Panc1 (cell line): ENCODE results near the gene TACC2.

Experiments
- CTCF ChIP-seq: fragments of 450-650 bp; IDR thresholded peaks from 2 replicates; pipeline ENCODE4 v1.5.1; 2017; ENCODE audit warnings: mild to moderate bottlenecking
- POLR2AphosphoS5 ChIP-seq: IDR thresholded peaks from 2 replicates; pipeline ENCODE4 v1.6.1; 2012; ENCODE audit warnings: mild to moderate bottlenecking, low read depth, low read length, moderate library complexity
- REST ChIP-seq, 2 experiments: IDR thresholded peaks; 2 replicates each; pipeline ENCODE4 v1.6.1; 2011 to 2012; ENCODE audit warnings: low read depth in 2 of 2, control low read depth in 1 of 2, low read length in 1 of 2, mild to moderate bottlenecking in 1 of 2, moderate library complexity in 1 of 2; ENCODE audit not compliant: insufficient read depth in 1 of 2

GRCh38 chr10:121942749-121943416 is 46.1 kb upstream of the TACC2 start:
- TF ChIP-seq CTCF, result no peak
- no peak for TF ChIP-seq REST (IDR thresholded peaks at IDR 0.05; ENCODE audit: insufficient read depth in 1 of 2, low read depth in 2 of 2, low read length in 1 of 2)
- TF ChIP-seq POLR2AphosphoS5, result no peak
